Measurements from ENCODE around the gene CDH13.

- TF ChIP-seq CTCF (IDR thresholded peaks at IDR 0.05; ENCODE audit: borderline replicate concordance, extremely low read depth, low read length, poor library complexity, severe bottlenecking) (no peak), EZH2 (IDR thresholded peaks at IDR 0.05; ENCODE audit: borderline replicate concordance, low read depth, low read length, severe bottlenecking) (no peak)
Measured at GRCh38 chr16:82653550-82654511, 27.1 kb downstream of the CDH13 start.
